PFSK-1 (cell line): ENCODE measurements around the gene MESD.

Experiments
- POLR2AphosphoS5 ChIP-seq: IDR thresholded peaks from 2 replicates; pipeline ENCODE4 v1.6.1; 2012; ENCODE audit warnings: low read depth, mild to moderate bottlenecking, control low read depth, low read length, moderate library complexity
- TAF1 ChIP-seq: IDR thresholded peaks from 2 replicates; pipeline ENCODE4 v1.6.1; 2012; ENCODE audit warnings: low read length, control low read depth, borderline replicate concordance; ENCODE audit not compliant: insufficient read depth
- TF ChIP-seq, protein P1 (sequence below), 2 experiments: IDR thresholded peaks; 2 replicates each; pipeline versions ENCODE4 v1.6.1 to v1.8.0; 2011 to 2012; ENCODE audit warnings: low read depth in 2 of 2, low read length in 2 of 2, control low read depth in 1 of 2, inconsistent platforms in 1 of 2, mild to moderate bottlenecking in 1 of 2, moderate library complexity in 1 of 2; ENCODE audit not compliant: insufficient read depth in 1 of 2

DNA sequence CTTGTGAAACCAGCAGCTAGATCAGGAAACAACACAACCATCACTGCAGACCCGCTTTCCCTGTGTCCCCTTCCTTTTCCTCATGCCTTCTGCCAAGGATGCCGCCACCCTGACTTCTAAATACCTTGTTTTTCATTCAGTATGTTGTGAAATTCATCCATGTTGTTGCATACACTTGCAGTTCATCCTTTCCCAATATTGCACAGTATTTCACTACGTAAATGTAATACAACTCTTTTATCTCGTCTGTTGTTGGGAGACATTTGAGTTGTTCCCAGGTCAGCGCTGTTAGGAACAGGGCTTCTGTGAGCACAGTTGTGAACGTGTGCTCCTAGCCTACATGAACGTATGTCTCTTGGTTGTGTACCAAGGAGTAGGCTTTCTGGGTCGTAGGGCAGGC is 35.3 kb upstream of the MESD start:
- TF ChIP-seq, protein P1, sequence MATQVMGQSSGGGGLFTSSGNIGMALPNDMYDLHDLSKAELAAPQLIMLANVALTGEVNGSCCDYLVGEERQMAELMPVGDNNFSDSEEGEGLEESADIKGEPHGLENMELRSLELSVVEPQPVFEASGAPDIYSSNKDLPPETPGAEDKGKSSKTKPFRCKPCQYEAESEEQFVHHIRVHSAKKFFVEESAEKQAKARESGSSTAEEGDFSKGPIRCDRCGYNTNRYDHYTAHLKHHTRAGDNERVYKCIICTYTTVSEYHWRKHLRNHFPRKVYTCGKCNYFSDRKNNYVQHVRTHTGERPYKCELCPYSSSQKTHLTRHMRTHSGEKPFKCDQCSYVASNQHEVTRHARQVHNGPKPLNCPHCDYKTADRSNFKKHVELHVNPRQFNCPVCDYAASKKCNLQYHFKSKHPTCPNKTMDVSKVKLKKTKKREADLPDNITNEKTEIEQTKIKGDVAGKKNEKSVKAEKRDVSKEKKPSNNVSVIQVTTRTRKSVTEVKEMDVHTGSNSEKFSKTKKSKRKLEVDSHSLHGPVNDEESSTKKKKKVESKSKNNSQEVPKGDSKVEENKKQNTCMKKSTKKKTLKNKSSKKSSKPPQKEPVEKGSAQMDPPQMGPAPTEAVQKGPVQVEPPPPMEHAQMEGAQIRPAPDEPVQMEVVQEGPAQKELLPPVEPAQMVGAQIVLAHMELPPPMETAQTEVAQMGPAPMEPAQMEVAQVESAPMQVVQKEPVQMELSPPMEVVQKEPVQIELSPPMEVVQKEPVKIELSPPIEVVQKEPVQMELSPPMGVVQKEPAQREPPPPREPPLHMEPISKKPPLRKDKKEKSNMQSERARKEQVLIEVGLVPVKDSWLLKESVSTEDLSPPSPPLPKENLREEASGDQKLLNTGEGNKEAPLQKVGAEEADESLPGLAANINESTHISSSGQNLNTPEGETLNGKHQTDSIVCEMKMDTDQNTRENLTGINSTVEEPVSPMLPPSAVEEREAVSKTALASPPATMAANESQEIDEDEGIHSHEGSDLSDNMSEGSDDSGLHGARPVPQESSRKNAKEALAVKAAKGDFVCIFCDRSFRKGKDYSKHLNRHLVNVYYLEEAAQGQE (IDR thresholded peaks at IDR 0.05; ENCODE audit: insufficient read depth in 1 of 2, low read depth in 2 of 2, low read length in 2 of 2), result no peak
- TF ChIP-seq POLR2AphosphoS5, result no peak
- no peak for TF ChIP-seq TAF1
